A204.1 (cell line): ENCODE measurements around the gene FAM110D.
A peak's percentile ranks its signal among the peaks of the same experiment; 100 is the strongest.

Source experiments
- FAIRE-seq: peaks from 2 replicates; lab custom pipeline; 2012; peaks lifted over from hg19 to GRCh38; lab: Jason Lieb, UNC

The FAM110D gene

DNA sequence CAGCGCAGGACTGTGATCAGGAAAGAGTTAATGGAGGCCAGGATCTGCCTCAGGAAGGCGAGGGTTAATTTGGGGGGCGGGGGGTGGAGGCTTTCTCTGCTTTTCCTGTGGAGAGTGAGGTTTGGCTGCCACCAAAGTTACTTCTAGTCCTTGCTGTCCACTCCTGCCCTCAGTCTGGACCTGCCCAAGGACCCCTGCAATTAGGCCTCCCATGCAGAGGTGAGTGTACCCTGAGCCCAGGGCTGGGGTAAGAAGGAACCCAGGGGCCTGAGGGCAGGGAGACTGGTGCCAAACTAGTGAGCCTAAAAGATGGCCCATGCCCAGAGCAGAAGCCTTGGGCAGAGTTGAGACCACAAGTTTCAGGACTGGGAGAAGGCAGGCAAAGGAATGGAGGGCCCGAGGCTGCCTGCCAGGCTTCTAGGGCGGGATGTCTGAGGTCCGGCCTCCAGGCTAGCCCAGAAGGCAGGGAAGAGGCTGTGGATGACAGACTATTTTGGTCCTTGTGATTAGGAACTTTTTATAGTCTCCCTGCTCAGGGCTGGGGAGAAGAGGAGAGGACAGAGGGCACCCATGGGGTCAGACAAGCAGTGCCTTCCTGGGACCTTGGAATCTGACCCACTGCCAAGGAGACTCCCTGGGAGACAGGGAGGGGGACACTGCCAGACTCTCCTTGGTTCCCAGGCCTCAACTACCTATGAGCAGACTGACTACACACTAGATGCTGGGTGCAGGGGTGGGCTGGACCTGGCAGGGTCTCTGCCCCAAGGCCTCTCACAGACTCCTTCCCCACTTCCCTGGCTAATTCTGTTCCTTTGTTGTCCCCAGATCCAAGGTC is at the start of gene FAM110D:
Gene FAM110D, plus strand, starts transcription at position 172 of the 835 bp plus-strand sequence. CDS start 2,213 bp downstream, outside the sequence.
- no peak for FAIRE-seq

DNA sequence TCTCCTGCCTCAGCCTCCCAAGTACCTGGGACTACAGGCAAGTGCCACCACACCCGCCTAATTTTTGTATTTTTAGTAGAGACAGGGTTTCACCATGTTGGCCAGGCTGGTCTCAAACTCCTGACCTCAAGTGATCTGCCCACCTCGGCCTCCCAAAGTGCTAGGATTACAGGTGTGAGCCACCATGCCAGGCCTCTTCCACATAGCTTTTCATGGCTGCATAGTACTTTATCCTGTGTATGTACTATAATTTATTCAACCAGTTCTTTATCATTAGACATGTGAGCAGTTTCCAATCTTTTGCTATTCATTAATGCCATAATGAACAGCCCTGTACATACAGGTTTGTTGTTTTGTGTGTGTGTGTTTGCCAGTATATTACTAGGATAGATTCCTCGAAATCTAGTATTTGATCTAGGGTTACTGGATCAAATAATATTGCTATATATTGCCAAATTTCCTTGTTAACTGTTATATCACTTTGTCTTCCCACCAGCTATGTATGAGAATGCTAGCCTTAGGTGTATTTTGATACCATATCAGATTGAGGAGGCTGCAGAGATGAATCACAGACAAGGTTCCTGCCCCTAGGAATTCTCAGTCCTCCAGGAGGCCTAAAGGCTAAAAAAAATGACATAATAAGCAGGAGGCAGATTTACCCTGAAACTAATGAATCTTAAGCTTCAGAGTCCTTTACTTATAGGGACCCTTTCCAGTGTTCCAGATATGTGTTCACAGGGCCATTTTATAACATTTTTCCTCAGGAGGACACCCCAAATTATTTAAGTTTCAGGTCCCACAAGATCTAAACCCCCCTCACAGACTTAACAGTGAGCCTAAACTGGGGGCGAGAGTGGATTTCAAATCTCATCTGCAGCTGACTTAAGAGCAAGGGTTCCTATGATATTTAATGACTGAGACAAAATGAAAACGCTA is 49.4 kb upstream of the FAM110D start:
- FAIRE-seq = no peak

DNA sequence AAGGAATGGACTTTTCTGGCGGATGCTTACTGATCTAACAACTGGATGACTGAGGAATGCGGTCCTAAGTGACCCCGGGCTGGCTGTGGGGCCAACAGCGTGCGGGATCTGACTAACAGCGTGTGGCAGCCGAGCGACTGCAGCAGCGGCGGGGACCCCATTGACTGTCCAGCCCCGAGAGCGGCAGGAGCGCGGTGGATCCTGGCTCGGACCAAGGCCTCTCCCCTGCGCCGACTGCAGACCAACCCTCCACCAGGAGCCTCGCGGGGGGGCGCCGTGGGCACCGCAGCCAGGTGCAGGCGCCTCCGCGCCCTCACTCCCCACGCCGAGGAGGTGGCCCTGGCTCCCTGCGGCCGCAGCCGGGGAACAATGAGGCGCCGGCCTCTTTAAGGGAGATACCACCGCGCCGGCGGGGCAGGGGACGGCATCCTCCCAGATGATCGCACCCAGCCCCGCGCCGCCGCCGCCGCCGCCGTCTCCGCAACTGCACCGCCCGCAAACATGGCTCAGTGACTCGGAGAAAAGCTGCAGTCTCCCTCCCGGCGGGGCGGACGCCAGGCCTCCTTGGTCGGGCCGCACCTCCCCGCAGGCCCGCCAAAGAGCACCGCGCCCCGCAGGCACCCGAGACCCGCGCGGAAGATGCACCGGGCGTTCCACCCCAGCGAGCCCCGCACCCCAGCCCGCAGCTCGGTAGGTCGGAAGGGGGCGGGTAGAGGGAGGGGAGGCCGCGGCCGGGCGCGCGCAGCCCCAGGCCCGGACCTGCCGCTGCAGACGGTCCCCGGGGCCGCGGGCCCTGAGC is 47.9 kb upstream of the FAM110D start:
- no peak for FAIRE-seq

DNA sequence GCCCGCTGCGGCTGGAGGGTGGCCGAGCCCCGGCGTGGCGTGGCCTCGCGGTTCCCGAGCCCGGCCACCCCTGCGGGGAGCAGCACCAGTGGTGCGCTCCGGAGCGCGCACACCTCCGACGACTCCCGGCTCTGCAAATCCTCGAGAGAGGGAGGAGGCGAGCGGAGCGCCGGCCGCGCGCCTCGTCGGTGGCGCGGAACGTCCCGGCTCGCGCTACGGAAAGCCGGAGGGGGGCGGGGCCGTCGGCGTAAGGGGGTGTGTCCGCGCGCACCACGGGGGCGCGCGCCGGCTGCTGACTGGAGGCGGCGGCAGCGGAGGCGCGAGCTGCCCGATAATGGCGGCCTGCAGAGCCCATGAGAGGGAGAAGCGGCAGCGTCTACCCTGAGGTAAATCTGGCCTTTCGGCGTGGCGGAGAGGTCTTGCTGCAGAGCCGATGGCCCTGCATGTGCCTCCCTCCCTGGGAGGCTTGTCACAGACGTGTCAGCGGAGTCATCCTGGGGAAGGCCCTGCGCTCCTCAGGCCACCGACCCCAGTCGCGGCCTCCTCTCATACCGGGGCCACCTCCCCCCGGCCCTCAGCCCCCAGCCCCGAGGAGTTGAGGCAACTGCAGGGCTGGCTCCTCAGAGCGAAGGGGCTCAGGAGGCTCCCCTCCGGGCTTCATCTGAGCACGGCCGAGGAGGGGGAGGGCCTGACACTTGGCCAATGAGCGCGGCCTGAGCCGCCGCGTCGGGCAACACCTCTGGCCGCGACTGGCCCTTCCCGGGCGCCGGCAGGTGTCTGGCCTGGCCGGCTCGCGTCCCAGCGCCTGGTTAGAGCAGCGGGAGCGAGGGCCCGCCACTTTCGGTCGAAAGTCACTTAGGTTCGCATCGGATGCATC is 47.1 kb upstream of the FAM110D start, which contains the start of gene PDIK1L:
Gene PDIK1L, plus strand, starts transcription at position 295 of the 877 bp plus-strand sequence. CDS start 2,485 bp downstream, outside the sequence.
- FAIRE-seq = no peak

DNA sequence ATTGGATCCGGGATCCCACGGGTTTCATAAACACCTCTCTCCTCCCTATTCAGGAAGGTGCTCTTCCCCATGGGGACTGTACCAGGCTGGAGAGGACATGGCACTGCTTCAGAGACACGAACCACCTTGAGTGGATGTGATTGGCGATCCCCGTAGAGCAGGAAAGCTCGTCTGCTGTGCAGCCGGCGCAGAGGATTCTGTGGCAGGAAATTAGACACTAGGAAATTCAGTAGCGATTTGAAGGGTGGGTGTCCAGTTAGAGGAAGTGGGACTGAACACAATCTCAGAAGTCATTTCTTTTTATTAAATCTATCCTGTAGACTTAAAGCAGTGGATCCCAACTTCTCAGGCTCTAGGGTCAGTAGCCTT is 46.5 kb upstream of the FAM110D start:
- FAIRE-seq = no peak

DNA sequence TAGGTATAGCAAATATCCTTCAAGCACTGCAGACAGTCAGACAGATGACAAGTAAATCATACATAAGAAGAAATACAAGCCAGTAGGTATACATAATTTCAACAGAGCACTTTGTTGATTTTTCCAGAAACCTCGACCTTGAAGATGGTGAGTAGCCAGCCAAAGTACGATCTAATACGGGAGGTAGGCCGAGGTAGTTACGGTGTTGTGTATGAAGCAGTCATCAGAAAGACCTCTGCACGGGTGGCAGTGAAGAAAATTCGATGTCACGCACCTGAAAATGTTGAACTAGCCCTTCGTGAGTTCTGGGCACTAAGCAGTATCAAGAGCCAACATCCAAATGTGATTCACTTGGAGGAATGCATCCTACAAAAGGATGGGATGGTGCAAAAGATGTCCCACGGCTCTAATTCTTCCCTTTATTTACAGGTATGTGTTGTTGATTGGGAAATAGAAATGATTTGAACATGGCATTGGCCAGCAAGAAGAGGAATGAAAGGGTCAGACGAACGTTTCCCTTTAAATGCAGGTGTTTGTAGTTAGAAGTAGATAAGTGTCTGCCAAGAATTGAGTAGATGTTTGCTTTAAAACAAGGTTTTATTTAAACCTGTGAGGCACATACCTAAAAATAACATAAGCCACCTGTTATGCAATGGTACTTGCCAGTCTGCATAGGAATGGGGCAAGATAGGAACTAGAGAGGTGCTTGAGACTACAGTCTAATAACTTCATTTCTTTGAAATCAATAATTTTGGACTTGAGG is 44.5 kb upstream of the FAM110D start:
- FAIRE-seq = no peak

DNA sequence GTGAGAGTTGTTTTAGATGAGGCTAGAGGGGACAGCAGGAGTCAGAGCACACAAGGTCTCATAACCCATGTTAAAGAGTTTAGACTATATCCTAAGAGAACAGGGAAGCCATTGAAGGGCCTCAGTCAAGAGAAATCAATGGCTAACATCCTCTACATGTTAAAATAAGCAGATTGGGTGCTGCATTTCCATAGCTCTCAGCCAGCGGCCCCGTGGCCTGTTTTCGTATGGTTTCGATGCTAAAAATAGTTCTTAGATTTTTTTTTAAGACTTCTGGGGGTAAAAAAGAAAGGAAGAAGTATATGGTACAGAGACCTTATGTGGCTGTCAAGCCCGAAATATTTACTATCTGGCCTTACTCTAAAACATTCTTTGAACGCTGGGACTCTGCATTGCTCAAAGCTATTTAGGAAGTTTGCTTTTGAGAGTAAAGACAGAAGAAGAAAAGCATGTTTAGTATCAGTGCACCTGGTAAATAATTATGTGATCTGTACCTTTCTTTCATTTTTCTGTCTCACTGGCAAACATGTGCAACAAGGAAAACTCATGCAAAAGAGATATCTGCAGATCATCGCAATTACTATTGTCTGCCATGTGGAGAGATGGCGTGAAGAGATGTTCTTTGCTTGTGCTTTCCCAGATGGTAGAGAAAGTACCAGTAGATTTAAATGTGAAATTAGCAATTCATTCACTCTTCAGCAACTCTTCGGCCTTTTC is 38.8 kb upstream of the FAM110D start:
- FAIRE-seq = no peak

DNA sequence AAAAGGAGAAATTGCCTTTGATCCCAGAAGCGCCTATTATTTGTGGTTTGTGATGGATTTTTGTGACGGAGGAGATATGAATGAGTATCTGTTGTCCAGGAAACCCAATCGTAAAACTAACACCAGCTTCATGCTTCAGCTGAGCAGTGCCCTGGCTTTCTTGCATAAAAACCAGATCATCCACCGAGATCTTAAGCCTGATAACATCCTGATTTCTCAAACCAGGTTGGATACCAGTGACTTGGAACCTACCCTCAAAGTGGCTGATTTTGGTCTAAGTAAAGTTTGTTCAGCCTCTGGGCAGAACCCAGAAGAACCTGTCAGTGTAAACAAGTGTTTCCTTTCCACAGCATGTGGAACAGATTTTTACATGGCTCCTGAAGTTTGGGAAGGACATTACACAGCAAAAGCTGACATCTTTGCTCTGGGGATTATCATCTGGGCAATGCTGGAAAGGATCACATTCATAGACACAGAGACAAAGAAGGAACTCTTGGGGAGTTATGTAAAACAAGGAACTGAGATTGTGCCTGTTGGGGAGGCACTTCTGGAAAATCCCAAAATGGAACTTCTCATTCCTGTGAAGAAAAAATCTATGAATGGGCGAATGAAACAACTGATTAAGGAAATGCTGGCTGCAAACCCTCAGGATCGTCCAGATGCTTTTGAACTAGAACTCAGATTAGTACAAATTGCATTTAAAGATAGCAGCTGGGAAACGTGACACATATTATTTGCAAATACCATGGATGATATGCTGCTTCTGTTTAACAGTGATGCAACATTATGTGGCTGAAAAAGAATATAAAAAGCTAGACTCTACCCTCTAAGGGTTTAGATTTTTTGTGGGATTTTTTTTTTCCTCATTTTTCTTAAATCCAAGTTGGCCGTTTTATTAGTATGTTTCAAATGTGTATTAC is 36.8 kb upstream of the FAM110D start:
- no peak for FAIRE-seq

DNA sequence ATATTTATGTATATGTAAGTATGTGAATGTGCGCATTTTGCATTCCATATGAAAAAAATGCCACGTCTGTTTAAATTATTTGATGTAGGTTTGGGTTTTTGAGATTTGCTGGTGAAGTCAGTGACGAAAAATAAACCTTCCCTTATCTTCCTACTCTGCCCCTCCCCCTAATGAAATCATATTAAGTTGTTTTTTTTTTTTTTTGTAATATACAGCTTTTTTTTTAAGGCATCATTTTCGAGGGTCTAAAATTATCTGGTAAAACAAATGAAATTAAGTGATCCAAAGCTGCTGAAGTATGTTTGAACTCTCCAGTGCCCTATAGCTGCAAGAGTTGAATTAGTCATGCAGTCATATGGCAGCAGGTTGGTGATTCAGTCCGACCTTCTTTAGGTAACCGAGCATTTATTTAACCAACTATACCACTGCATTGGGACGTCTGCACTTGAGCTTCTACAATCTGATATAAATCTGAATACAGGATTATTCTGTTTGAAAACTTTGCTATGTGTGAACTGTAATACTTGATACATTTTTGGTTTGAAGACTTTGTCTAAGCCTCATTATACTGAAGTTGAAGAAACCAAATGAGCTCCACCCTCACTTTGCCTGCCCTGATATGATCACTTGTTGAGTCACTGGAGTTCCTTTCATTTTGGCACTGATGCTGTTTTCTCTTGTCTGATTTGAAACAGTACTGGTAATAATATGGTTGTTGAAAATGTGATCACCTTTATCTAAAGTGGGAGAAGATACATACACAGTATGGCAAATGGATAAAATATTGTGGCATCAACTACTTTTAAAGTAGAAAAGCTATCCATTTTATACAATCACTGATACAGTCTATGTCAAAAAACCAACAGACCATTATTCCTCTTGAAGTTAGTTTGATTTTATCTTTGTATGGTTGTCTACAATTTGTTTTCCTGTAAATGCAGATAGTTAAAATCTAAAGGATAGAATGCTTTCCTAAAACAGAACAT is 35.6 kb upstream of the FAM110D start:
- no peak for FAIRE-seq

DNA sequence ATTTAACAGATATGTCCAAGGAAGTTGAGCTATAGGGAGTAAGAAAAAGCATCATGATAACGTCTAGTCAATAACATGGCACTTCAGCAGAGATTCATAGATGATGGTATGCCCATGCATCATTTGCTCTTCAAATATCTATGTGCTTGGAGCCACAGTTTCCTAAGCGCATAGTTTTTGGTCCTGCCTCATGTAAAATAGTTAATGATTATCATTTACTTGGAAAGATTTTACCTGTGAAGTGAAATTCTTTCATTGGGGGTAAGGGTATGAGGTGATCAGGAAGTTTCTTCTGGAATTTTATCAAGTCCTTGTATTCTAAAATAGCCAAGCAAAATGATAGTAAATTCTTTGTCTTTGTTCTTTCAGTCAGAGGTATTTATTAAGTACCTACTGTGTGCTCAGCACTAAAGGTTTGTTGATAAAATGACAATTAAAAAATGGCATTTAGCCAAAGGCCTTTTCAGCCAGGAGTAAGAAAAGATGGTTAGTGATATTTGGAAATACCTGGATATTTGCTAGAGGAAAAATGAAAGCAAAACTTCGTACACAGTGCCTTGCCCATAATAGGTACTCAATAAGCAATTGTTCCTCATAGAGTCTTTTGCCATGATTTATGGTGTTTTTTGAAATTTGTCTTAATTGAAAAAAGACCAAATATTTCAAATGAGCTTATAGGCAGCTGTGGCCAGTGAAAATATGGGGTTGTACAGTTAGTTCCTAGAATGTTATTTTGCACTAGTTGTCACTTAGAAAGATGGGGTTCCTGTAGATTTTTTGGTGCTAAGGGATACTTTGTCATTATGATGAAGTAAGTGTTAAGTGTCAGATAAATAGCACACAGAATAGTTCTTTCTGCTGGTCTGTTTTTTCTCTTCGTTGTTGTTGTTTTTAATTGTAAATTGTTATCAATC is 34.2 kb upstream of the FAM110D start:
- no peak for FAIRE-seq

DNA sequence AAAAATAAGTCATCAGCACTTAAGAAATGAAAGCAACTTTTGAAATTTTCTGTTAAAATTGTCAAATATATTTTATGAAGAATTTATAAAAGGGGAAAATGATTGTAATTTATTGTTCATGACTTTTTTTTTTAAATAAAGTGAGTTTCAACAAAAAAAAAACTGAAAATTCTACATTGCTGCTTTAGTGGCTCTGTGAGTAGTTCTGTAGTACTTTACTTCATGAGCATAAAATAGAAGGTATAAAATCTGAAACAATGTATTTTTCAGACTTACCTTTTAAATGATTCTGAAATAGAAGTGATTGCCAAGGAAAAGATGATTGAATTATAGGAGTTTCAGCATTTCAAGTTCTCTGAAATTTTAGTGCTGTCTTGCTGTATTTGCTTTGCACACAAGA is 33.5 kb upstream of the FAM110D start:
- peak; percentile 32 for FAIRE-seq

DNA sequence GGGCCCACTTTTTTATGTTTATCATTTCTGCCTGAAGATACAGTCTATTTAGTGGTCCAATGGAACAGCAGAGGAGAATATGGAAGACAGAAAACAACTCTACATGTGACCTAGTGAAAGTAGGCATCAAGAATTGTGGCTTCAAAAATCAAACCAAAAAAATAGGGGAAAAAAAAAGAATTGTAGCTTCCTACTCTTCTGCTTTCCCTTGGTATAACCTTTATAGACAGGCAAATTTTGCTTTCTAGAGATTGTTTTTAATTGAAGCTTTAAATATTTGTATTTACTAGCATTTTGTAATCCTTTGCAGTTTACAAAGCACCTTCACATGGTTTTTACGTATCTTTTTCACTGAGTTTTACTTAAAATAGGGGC is 32.9 kb upstream of the FAM110D start:
- FAIRE-seq = no peak

DNA sequence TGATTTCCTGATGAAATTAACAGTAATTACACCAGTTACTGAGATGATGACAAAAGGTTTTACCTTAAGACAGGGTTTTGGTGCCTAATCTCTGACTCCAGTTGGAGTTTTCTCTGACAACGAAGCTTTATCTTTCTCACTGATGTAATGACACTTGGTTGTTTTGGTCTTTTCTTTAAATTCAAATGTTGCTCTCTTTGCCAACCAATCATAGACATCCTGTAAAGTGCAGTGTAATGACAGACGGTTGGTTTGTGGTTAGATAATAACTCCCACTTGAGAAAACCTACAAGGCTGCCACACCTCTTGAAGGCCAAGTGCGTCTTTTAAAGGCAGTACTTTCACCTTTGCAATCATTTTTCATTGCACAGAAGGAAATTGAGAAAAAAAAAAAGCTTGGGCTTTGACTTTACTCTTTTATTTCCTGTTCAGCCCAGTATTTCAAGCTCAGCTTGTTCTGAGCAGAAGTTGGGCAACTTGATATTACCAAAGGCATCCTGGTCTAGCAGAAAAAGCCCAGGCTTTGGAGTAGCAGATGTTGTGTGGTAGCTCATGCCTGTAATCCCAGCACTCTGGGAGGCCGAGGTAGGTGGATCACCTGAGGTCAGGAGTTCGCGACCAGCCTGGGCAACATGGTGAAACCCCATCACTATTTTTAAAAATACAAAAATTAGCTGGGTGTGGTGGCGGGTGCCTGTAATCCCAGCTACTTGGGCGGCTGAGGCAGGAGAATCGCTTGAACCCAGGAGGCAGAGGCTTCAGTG is 32.4 kb upstream of the FAM110D start:
- no peak for FAIRE-seq

DNA sequence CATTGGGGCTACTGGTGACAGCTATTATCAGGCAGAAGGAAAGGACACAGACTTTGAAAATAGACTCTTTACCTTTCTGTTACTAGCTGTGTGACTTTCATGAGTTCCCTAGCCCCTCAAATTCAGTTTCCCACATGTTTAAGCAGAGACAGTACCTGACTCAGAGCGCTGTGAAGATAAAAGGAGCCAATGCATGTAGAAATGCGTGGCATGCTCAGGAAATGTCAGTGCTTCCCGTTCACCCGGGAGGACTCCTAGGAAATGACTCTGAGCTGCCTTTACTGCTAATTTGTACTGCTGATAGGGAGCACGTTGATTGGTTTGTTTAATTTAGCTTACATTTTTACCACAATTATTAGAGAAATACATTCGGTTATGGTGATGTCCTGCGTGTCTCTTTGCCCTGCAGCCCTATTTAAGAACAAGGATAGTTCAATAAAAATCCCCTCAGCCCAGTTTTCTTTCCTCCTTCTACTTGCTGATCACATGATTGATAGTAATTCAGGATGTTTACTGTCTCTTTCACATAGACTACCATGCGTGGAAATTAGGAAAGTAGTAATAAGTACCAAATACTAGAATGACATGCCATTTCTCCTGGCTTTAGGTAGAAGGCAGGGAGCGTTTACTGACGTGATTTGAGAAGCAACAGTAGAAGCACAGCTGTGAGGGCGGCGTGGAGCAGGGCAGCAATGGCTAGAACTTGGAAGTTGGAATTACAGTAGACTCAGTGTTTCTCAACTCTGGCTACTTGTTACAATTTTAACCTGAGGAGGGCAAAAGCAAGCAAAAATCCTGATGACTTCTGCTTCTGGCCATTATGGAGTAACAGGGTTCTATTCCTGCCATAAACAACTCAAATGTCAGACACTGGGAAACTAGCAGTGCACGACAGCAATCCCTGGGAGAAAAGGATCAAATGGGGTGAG is 31.4 kb upstream of the FAM110D start:
- no peak for FAIRE-seq
